ENCODE data around the gene WDHD1. TPM values are rescaled to one million over a fixed set of nuclear protein-coding genes. Genes with fewer than 3 reads are reported as not detected.

WDHD1 gene
- total RNA-seq, 2 experiments from 2014 or later: 33.5 to 60.3 TPM

- BruUV-seq (replicated peaks): no TSS peak
- H3K9me2 ChIP-seq (ENCODE audit: insufficient read depth, low read length): no peaks in the 10 kb centered on the region
- no peak for DNase-seq (ENCODE audit: low spot score)
- POLR2A ChIA-PET: interaction anchor here (0.6 to 1.3 kb wide), 2 partner anchors 10 to 40 kb away, joined by 3 to 4 read pairs; no protein-coding TSS in a partner anchor
- peaks cover 45% of the 10 kb centered on the region for H3K79me2 ChIP-seq (ENCODE audit: insufficient read depth, low read depth, low read length)
- H3K27ac ChIP-seq (ENCODE audit: low read depth, low read length, poor library complexity, severe bottlenecking): no peak overlapping the region
- H3K4me3 ChIP-seq (ENCODE audit: low read depth, low read length, poor library complexity, severe bottlenecking): no peak overlapping the region
- no peak for TF ChIP-seq CTCF (conservative IDR thresholded peaks at IDR 0.05; ENCODE audit: low read length)
- TF ChIP-seq EZH2phosphoT487 (IDR thresholded peaks at IDR 0.05; ENCODE audit: borderline replicate concordance, low read depth, low read length): no peak
- no peaks in the 10 kb centered on the region for H3K4me1 ChIP-seq (ENCODE audit: insufficient read depth, low read length, poor library complexity, severe bottlenecking)
- H3K4me2 ChIP-seq (ENCODE audit: low read length): no peak overlapping the region
- H3K36me3 ChIP-seq (ENCODE audit: insufficient read depth, low read length): peaks cover 97% of the 10 kb centered on the region
- no peak overlapping the region for H2AFZ ChIP-seq (ENCODE audit: low read length)
- H4K20me1 ChIP-seq (ENCODE audit: insufficient read depth, low read length): peaks cover 15% of the 10 kb centered on the region
- no peaks in the 10 kb centered on the region for H3K9me3 ChIP-seq (ENCODE audit: low read length)
- intact Hi-C loops (cut with micrococcal nuclease; ENCODE audit: unreplicated experiment): no loop called here
- CTCF ChIA-PET (ENCODE audit: unreplicated experiment): no interaction called here
Observed at GRCh38 chr14:55062517-55063351, 35.8 kb upstream of the WDHD1 start.

- Histone ChIP-seq H3K27ac (ENCODE audit: low read depth, low read length, poor library complexity, severe bottlenecking) (no peak overlapping the region), H3K4me2 (ENCODE audit: low read length) (no peak overlapping the region), H3K4me3 (ENCODE audit: low read depth, low read length, poor library complexity, severe bottlenecking) (no peak overlapping the region), H3K79me2 (ENCODE audit: insufficient read depth, low read depth, low read length) (peaks cover 79% of the 10 kb centered on the region), H3K36me3 (ENCODE audit: insufficient read depth, low read length) (peaks cover 98% of the 10 kb centered on the region), H3K4me1 (ENCODE audit: insufficient read depth, low read length, poor library complexity, severe bottlenecking) (no peaks in the 10 kb centered on the region), H3K9me2 (ENCODE audit: insufficient read depth, low read length) (no peaks in the 10 kb centered on the region), H4K20me1 (ENCODE audit: insufficient read depth, low read length) (peaks cover 19% of the 10 kb centered on the region), H3K9me3 (ENCODE audit: low read length) (no peaks in the 10 kb centered on the region), H2AFZ (ENCODE audit: low read length) (no peak overlapping the region)
- TF ChIP-seq EZH2phosphoT487 (IDR thresholded peaks at IDR 0.05; ENCODE audit: borderline replicate concordance, low read depth, low read length) (no peak), CTCF (conservative IDR thresholded peaks at IDR 0.05; ENCODE audit: low read length) (no peak)
- no TSS peak for BruUV-seq (replicated peaks)
- DNase-seq (ENCODE audit: low spot score): no peak
- POLR2A ChIA-PET: interaction anchor here (0.6 to 1.4 kb wide), 9 partner anchors 9 to 135 kb away, joined by 3 to 7 read pairs (median 4); no protein-coding TSS in a partner anchor
- intact Hi-C loops (cut with micrococcal nuclease; ENCODE audit: unreplicated experiment): loop anchor here (10.0 kb wide), 1 partner anchor 215 kb away; the partner anchor contains the start of gene FBXO34
- CTCF ChIA-PET (ENCODE audit: unreplicated experiment): no interaction called here
Observed at GRCh38 chr14:55059333-55059732, 32.4 kb upstream of the WDHD1 start.

GRCh38 chr14:55057919-55058318 is 31.0 kb upstream of the WDHD1 start:
- Histone ChIP-seq H3K27ac (ENCODE audit: low read depth, low read length, poor library complexity, severe bottlenecking) (no peak overlapping the region), H3K4me2 (ENCODE audit: low read length) (no peak overlapping the region), H4K20me1 (ENCODE audit: insufficient read depth, low read length) (peaks cover 28% of the 10 kb centered on the region), H3K9me3 (ENCODE audit: low read length) (no peaks in the 10 kb centered on the region), H3K79me2 (ENCODE audit: insufficient read depth, low read depth, low read length) (peaks cover 94% of the 10 kb centered on the region), H2AFZ (ENCODE audit: low read length) (no peak overlapping the region), H3K36me3 (ENCODE audit: insufficient read depth, low read length) (peaks cover 97% of the 10 kb centered on the region), H3K9me2 (ENCODE audit: insufficient read depth, low read length) (no peaks in the 10 kb centered on the region), H3K4me1 (ENCODE audit: insufficient read depth, low read length, poor library complexity, severe bottlenecking) (peaks cover 10% of the 10 kb centered on the region), H3K4me3 (ENCODE audit: low read depth, low read length, poor library complexity, severe bottlenecking) (no peak overlapping the region)
- TF ChIP-seq CTCF (conservative IDR thresholded peaks at IDR 0.05; ENCODE audit: low read length) (no peak), EZH2phosphoT487 (IDR thresholded peaks at IDR 0.05; ENCODE audit: borderline replicate concordance, low read depth, low read length) (no peak)
- POLR2A ChIA-PET: interaction anchor here (1.1 kb wide), 1 partner anchor 31 kb away, joined by 5 read pairs; the partner anchor contains the start of genes SOCS4 and WDHD1
- DNase-seq (ENCODE audit: low spot score): no peak
- intact Hi-C loops (cut with micrococcal nuclease; ENCODE audit: unreplicated experiment): loop anchor here (10.0 kb wide), 1 partner anchor 217 kb away; the partner anchor contains the start of gene FBXO34
- CTCF ChIA-PET (ENCODE audit: unreplicated experiment): no interaction called here
- no TSS peak for BruUV-seq (replicated peaks)
